Ovary (tissue), 3 donors: ENCODE measurements around the gene UNCX.

Experiments used
- CTCF ChIP-seq, 3 donors: fragments of 450-650 bp in 2 of 3; fragments of 200-600 bp in 1 of 3; IDR thresholded peaks; one replicate each; pipeline versions ENCODE4 v1.5.1 to v1.8.0; 2016 to 2022; ENCODE audit warnings: antibody characterized with exemption in 3 of 3, mild to moderate bottlenecking in 1 of 3
- EP300 ChIP-seq: sonication (generic); formaldehyde crosslinking; IDR thresholded peaks from one replicate; pipeline ENCODE4 v1.6.1; 2017; ENCODE audit warnings: antibody characterized with exemption
- POLR2A ChIP-seq: fragments of 450-650 bp; IDR thresholded peaks from one replicate; pipeline ENCODE4 v1.6.1; 2017; ENCODE audit warnings: antibody characterized with exemption, mild to moderate bottlenecking, moderate library complexity
- donor health status: DM: no; HTN: no; CAD: no.

GRCh38 chr7:1256621-1257020 lies 23.9 kb downstream of the UNCX start:
- TF ChIP-seq CTCF (IDR thresholded peaks at IDR 0.05) (no peak), POLR2A (no peak), EP300 (no peak)
